Glomerular endothelial cell (primary cell): ENCODE data around the gene EDRF1. TPM values are rescaled to one million over a fixed set of nuclear protein-coding genes. Genes with fewer than 3 reads are reported as not detected.
"Not testable (repeated sequence)": the region's sequence is repeated elsewhere in the genome, so short reads cannot be mapped to it uniquely, and the experiment has no call there.

ENCODE experiments used
- DNase-seq: peaks from one replicate; pipeline ENCODE4 v3.0.0-alpha.2; 2011; ENCODE audit warnings: low read depth, low spot score; ENCODE audit errors: extremely low read depth
- total RNA-seq: library from RNA; depleted of rRNA; stranded (reverse); fragments of >200 nt; gene quantifications from 2 replicates; pipeline ENCODE4 v1.2.3, GENCODE V29; 2015

Gene EDRF1
- total RNA-seq, 1 donor from 2014 or later = 13.0 TPM

DNA sequence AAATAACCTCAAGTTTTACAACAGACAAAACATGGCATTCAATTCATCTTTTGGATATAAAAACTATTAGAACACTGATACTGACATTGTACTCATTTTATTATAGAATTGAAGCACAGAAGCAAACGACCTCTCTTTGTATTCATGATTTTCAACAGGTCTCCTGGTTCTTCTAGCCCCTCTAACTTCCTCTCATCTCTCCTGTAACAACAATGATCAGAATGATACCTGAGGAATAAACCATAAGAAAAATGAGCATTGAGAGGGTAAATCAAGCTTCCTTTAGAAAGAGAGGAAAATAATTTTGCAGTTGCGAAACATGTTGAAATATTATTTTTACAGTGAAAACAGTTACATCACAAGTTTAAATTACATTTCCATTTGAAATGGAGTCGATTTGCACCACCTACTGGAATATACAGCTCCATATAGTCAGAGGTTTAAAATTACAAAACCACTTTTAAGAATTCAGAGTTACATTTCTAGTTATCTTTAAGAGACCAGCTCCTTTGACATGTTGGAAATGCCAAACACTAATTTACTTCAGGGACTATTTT, 19.1 kb upstream of the EDRF1 start:
- no peak for DNase-seq

DNA sequence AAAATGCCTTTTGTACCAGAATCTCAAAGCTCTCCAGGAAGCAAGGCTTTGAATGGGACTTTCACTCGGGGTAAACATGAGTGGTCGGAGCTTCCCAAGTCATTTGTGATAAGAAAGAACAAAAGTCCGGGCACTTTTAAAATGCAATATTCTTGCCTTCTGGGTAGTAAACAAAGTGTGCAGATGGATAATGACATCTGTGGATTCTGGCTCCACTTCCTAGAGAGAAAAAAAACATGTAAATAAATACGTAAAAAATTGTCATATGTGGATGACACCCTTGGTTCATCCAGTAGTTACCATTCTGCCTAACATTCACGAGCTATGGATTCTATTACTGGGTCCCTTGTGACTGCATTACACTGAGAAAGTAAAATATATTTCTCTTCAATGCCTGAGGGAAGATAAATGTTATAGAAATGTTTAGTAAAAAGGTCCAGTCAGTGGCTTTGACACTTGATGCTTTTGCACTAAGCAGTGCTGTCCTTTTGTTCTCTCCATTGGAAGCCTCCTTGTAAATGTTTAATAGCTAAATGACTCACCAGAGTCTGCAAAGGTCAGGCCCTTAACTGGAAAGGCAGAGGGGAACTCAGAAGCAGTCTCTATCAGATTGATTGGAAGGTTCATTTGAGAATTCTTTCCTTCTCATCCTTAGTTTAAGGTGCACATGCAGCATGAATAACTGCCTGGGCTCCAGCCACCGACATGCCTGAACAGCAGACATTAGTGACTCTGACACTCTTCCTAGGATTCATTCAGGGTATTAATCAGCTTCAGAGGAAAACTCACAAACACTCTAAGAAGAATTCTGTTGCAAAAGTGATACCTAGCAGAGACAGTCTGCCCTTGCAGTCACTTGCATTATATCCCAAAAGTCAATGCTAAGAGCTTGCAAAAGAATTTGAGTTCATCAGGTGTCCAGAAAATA, 11.7 kb upstream of the EDRF1 start:
- no peak for DNase-seq

DNA sequence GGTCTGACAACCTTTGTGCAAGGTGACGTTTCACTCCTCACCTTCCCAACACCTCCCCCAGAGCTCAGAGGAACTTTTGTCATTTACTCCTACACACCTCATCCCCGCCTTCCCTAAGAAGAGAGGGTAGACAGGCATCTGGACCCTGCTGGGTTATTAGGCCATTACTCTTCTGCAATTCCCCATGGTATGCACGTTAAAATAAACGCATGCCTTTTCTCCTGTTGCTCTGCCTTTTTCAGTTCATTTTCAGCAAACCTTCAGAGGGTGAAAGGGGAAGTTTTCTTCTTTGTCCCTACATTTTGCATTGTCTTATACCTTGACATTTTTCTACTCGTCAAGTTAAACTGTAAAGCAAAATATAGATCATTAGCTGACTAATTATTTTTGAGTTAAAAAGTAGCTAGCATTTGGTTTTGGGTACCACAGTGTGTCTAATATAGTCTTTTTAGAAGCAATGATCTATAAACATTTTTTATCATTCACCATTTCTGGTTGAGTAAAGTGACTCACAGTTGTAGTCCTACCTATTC, 10.5 kb upstream of the EDRF1 start:
- no peak for DNase-seq

DNA sequence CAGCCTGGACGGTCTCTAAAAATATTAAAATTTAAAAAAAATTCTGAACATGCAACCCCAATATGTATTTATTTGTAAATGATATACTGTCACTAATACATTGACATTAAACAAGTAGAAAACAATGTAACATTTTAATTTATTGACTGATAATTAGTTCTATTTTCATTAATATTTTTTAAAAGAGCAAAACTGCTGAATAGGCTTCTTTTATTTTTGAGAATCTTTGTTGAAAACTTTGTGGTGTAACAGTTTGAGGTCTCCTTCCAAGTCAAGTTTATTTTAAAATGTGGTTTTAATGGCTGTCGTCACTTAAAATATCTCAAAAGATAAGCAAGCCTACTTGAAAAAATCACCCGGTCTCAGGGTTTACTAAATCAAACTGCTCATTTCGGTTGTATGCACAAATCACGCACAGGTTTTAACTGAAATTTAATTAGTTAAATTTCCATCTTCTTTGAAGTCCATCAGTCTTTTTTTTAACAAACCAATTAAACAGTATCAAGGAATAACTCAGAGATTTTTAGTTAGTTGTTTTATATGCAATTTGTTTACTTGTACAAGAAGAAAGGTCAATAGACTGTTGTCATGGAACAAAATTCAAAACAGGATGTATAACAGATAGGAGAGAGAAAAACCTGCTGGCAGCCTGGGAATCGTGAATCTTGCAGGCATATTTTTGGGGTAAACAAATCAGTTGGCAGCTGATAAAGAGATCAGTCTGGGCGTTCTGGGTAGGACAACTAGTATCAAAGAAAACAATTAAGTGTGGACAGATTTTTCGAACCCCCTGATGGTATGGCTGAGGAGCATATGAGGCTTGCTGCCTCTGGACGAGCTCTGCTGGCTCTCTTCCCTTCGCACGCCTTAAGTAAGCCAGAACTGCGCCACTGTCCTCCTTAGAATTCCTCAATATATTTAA, 9.7 kb upstream of the EDRF1 start:
- no peak for DNase-seq

DNA sequence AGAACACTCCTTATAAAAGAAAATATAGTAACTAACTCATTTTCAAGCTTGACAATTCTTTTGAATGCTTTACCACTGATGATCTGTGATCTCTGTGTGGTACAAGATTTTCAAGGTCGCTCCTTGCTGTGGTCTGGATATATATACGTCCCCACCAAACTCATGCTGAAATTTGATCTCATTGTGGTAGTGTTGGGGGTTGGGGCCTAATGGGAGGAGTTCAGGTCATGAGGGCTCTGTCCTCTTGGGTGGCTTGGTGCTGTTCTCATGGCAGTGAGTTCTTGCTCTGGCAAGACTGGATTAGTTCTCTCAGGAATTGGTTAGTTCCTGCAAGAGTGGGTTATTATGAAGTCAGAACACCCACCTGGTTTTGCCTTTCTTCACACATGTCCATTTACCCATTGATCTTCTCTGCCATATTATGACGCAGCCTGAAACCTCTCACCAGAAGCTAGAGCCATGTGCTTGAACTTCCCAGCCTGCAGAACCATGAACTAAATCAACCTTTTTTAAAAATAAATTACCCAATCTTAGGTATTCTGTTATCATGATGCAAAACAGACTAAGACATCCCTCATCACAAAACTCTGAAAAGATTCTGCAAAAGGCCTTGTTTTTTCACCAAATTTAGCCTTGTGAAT, 8.3 kb upstream of the EDRF1 start:
- DNase-seq = no peak

DNA sequence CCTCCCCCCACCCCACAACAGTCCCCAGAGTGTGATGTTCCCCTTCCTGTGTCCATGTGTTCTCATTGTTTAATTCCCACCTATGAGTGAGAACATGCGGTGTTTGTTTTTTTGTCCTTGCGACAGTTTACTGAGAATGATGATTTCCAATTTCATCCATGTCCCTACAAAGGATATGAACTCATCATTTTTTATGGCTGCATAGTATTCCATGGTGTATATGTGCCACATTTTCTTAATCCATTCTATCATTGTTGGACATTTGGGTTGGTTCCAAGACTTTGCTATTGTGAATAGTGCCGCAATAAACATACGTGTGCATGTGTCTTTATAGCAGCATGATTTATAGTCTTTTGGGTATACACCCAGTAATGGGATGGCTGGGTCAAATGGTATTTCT, 4.8 kb upstream of the EDRF1 start:
- DNase-seq = not testable (repeated sequence)

DNA sequence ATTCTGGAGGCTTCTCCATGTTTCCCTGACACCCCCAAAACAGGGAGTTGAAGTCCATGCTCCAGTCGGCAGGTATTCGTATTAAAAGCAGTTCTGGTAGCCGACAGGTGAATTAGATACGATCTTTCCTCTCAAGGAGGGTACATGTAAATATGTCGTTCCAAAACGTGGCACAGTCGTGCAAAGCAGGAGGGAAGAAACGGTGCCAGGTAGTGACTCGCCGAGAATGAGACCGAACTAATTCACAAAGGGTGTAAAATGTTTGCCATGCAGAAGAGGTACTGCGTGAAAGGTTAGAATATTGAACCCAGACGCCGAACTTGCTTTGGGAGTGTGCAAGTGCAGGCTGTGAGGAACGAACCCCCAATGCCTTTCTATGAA, 483 bp downstream of the EDRF1 start:
- no peak for DNase-seq

DNA sequence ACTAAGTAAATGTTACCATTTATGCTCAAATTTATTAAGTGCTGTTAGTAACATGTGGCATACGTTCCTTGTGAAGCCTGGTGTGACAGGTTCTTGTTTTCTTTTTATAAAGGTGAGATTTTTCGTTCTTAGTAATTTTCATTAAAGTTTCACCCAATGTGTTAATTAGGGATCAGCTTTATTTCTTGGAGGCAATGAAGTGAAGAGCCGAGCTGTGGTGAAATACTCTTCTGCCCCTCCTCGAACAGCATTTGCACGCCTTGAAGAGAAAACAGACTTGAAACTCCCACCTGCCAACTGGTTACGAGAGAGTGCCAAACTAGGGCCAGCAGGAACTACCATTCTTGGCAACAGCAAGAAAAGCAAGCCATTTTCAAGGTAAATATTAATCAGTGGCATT, 1.5 kb downstream of the EDRF1 start:
- no peak for DNase-seq

DNA sequence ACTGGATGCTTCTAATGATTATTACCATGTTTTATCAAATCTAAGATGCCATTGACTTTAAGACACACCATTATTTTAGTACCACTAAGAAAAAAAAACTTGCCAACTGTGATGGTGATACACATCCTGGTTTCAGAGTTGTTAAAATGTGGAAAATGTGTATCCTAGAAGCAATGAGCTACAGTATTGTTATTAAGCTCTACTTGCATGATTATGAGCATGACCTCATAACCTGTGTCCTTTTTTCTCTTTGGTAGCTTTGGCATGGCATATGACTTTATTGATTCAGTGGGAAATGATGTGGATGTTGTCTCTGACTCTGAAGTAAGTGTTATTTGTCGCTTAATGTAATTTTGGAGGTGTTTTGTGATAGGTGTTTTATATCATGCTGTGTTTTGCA, 3.3 kb downstream of the EDRF1 start:
- DNase-seq = no peak

DNA sequence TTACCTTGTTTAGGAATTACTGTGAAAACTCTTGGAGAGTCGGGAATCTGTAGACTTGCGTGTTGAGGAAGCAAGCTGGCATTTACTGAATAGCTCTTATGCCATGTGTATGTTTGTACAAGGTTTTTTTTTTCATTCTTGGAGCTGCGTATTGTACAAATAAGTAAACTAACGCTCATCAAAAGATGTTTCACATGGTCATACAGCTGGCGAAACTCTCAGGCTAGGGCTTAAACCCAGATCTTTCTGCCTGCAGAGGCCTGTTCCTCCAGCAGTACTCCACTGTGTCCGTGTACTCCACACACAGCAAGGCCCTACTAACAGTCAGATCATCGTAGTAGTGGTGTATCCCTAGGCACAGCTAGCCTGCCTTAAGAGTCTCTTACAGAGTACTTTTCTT, 7.4 kb downstream of the EDRF1 start:
- DNase-seq = no peak

DNA sequence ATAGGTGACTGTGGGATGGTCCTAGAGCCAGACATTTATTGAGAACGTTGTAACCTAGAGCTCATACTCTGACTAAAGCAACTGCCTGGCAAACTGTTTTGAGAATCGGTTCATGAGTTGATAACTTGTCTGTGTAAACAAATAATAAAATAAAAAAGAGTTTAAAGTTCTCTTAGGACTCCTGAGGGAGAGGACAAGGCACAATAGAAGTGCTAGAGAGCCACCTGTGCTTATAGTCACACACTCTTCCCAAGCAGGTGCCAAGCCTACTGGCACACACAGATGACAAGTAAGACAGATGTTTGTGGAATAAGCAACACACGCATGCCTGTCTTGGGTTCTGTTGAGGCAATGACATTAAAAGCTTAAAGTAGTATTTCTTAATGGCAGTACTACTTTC, 7.9 kb downstream of the EDRF1 start:
- DNase-seq = no peak

DNA sequence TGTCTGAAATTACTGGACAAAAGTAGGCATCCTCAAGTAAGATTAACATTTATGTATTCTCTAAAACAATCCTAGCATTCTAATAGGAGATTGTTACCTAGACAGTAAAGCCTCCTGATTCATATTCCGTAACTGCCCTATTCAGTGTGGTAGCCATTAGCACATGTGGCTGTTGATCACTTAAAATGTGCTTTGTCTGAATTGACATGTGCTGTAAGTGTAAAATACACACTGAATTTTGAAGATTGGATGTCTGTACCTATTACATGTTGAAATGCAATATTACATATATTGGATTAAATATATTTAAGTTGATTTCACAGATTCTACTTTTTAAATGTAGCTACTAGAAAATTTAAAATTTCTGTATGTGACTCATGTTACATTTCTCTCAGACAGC, 14.6 kb downstream of the EDRF1 start:
- DNase-seq = no peak

DNA sequence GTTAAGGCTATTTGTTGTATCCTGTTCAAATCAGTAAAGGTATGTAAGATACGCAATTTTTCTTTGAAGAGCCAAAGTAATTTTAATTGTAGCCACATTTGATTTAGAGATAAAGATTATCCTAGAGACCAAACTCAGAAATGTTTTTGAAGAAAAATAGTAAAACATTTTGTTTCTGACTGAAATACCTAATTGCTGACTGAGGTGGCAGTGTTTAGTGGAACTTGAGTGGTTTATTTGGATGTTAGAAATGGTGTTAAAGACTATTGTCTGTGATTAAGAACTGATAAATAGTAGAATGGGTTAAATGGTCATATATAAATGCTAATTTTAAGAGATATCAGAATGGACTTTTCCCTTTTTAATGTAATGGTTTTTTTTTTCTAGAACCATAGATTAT, 15.3 kb downstream of the EDRF1 start:
- no peak for DNase-seq

DNA sequence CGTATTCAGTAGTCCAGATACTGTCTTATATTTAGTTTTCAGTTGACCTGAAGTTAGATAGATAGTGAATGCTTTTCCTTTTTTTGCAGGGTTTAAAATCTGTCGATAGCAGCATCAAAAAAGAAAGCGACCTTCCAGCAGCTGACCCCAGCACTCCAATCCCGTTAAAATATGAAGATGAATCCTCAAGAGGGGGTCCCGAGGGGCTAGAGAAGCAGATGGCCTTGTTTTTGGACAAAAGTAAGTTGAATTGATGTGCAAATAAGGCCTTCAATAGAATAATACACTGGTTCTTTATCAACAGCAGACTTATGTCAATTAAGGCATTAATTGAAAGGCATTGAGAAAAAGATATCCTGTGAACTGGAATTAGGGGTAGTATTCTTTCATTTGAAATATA, 18.7 kb downstream of the EDRF1 start:
- DNase-seq = no peak

DNA sequence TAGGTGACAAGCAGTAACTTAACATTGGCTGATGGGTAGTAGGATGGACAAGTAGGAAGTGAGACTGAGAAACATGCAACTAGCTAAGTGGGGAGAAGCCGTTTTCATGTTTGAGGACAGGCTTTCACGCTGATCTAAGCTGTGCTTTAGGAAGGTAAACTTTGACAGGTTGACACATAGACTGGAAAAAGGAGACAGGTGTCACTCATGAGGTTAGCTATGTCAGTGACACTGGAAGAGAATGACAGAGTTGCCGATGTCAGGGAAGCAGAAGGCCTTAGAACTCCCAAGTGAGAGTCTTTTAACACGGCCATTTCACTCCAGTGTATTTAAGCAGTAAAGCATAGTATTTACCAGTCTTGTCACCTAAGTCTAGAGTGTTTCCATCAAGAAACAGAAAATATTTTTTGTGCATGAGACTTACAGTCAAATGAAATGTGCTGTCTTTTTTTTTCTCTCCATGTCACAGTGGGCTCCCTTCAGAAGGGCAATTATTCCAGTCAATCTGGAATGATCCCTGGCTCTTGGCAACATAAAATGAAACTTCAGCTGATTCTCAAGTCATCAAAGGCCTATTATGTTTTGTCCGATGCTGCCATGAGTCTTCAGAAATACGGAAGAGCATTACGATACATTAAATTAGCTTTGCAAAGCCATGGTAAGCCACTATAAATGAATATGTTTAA, 20.6 kb downstream of the EDRF1 start:
- DNase-seq = no peak

DNA sequence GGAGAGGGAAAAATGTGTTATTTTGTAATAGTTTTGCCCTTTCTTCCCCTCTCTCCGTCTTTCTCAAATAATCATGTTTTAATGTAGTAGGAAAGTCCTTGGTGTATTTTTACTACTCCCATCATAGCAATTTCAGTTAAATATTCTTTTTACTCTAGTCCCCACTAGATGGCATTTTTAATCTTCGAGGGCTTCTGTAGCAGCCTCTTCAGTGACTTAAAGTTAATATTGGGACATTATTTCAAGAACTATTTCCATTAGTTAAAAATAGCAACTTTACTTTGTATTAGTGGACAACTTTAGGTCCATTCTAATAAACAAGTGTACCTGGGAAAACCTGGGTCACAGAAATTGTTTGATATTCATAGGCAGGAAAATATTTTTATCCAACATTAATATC, 23.0 kb downstream of the EDRF1 start:
- DNase-seq = no peak

DNA sequence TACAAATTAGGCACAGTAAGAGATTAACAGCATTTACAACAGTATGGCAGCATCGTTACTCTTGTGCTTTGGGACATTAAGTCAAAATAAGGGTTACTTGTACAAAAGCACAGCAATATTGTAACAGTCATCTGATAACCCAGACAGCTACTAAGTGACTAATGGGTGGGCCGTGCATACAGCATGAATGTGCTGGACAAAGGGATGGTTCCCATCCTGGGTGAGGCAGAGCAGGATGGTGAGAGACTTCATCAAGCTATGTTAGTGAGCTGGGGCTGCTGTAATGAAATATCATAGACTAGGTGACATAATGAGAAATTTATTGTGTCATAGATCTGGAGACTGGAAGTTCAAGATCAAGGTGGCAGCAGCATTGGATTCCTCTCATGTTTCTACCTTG, 25.4 kb downstream of the EDRF1 start:
- DNase-seq = no peak

DNA sequence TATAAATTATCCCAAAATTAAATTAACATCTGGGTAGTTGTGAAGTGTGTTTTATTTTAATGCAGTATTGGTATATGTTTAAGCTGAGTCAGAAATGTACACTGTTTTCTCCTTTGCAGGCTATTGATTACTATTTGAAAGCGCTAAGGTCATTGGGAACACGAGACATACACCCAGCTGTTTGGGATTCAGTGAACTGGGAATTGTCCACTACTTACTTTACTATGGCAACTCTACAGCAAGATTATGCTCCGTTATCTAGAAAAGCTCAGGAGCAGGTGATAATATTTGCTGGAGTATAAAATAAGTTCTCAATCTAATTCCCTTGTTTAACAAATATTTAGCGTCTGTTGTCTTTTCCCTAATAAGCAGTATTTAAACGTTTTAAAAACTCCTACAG, 27.9 kb downstream of the EDRF1 start:
- DNase-seq = no peak

DNA sequence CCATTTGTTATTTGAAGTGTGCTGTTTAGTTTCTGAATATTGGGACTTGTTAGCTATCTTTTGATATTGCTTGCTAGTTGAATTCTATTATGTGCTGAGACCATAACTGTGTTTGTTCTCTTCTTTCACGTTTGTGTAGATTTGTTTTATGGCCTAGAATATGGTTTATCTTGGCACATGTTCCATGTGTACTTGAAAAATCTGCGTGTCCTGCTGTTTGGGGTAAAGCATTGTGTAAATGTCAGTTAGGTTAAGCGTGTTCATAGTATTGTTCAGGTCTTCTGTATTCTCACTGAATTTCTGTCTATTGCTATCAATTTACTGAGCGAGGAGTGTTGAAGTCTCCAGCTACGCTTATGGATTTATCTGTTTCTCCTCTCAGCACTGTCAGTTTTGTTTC, 36.7 kb downstream of the EDRF1 start:
- no peak for DNase-seq

DNA sequence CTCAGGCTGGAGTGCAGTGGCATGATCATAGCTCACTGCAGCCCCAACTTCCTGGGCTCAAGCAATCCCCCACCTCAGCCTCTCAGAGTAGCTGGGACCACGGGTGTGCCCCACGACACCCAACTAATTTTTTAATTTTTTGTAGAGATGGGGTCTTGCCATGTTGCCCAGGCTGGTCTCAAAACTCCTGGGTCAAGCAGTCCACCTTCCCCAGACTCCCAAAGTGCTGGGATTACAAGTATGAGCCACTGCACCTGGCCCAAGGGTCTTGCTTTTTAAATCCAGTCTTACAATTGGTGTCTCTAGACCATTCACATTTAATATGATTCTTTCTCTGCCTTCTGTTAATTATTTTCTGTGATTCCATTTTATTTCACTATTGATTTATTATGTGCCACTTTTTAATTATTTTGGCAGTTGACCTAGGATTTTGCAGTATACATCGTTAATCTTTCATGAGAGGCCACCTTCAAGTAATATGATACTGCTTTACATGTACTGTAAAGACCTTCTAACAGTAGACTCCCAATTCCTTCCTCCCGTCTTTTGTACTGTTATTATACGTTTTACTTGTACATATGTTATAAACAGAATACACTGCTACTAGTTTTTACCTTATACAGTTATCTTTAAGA, 37.5 kb downstream of the EDRF1 start:
- DNase-seq = no peak
